Esophagus (tissue), 2 donors: ENCODE results near the gene GLMP. TPM values are rescaled to one million over a fixed set of nuclear protein-coding genes. Genes with fewer than 3 reads are reported as not detected.

ENCODE experiments used
- H3K27ac ChIP-seq, 2 donors: one replicate each; pipeline ENCODE4 v1.5.1; 2013; ENCODE audit warnings: low read depth in 2 of 2, mild to moderate bottlenecking in 2 of 2, inconsistent platforms in 1 of 2, low read length in 1 of 2, moderate library complexity in 1 of 2
- H3K27me3 ChIP-seq, 2 donors: one replicate each; pipeline ENCODE4 v1.6.1; 2013; ENCODE audit warnings: low read length in 2 of 2, control low read depth in 1 of 2, mild to moderate bottlenecking in 1 of 2; ENCODE audit not compliant: insufficient read depth in 2 of 2, control insufficient read depth in 1 of 2
- H3K36me3 ChIP-seq, 2 donors: one replicate each; pipeline ENCODE4 v1.6.1; 2013; ENCODE audit warnings: low read length in 1 of 2; ENCODE audit not compliant: control insufficient read depth in 2 of 2, insufficient read depth in 2 of 2
- H3K4me1 ChIP-seq, 2 donors: one replicate each; pipeline ENCODE4 v1.6.1; 2013; ENCODE audit warnings: low read length in 1 of 2; ENCODE audit not compliant: control insufficient read depth in 2 of 2, insufficient read depth in 2 of 2
- H3K4me3 ChIP-seq, 2 donors: one replicate each; pipeline ENCODE4 v1.5.1; 2013; ENCODE audit warnings: low read length in 2 of 2, mild to moderate bottlenecking in 2 of 2, low read depth in 1 of 2, moderate library complexity in 1 of 2
- H3K9me3 ChIP-seq, 2 donors: one replicate each; pipeline ENCODE4 v1.6.1; 2013; ENCODE audit warnings: mild to moderate bottlenecking in 2 of 2, low read depth in 1 of 2, low read length in 1 of 2, moderate library complexity in 1 of 2; ENCODE audit not compliant: control insufficient read depth in 2 of 2, insufficient read depth in 1 of 2
- WGBS, 2 donors: extraction: QIAGEN DNeasy Blood & Tissue Kit; methylation state at CpG; one replicate each; pipeline ENCODE4 v1.1.7; 2013; 5-methylcytosine and 5-hydroxymethylcytosine counted together
- polyA plus RNA-seq, 2 donors: library from polyadenylated mRNA; stranded (reverse); fragments of 200-250 nt; gene quantifications; one replicate each; pipeline ENCODE4 v1.2.3, GENCODE V29; 2013
- donor health status: healthy with polysubstance abuse.
- donor health status: Bipolar disorder and iron deficiency.

GLMP gene
- polyA plus RNA-seq, 2 donors, result 20.9 to 32.4 TPM

- peaks cover 5 to 29% of the 10 kb centered on the region in 2 donors for H3K4me1 ChIP-seq
- H3K9me3 ChIP-seq, result no peaks in the 10 kb centered on the region
- H3K4me3 ChIP-seq, result peak overlapping the region; percentile 34 to 45
- H3K36me3 ChIP-seq, result peaks cover 0 to 12% of the 10 kb centered on the region in 2 donors
- WGBS, 2 donors, result 24% methylated on average over 37 of the region's 37 CpGs
- H3K27ac ChIP-seq, result peak overlapping the region; percentile 61 to 89
- no peaks in the 10 kb centered on the region for H3K27me3 ChIP-seq
These were observed 4.0 kb downstream of the GLMP start for GRCh38 chr1:156291226-156292061.

GRCh38 chr1:156289857-156290256, 5.6 kb downstream of the GLMP start:
- Histone ChIP-seq H3K36me3 (peaks cover 0 to 24% of the 10 kb centered on the region in 2 donors), H3K4me1 (peaks cover 6 to 26% of the 10 kb centered on the region in 2 donors), H3K4me3 (no peak overlapping the region), H3K27me3 (no peaks in the 10 kb centered on the region), H3K27ac (no peak overlapping the region), H3K9me3 (no peaks in the 10 kb centered on the region)

- Histone ChIP-seq H3K36me3 (peaks cover 0 to 18% of the 10 kb centered on the region in 2 donors), H3K4me3 (peak overlapping the region; percentile 55 to 56), H3K27ac (peak overlapping the region; percentile 13 to 93), H3K27me3 (no peaks in the 10 kb centered on the region), H3K4me1 (peaks cover 3 to 7% of the 10 kb centered on the region in 2 donors), H3K9me3 (no peaks in the 10 kb centered on the region)
- WGBS, 2 donors, result 87 to 93% methylated on average over 8 of the region's 8 CpGs
These were observed 9.4 kb downstream of the GLMP start for GRCh38 chr1:156286061-156286460.

GRCh38 chr1:156285437-156285836, 10.0 kb downstream of the GLMP start:
- H3K27ac ChIP-seq, result peak overlapping the region; percentile 85 to 93
- no peaks in the 10 kb centered on the region for H3K9me3 ChIP-seq
- peaks cover 3 to 7% of the 10 kb centered on the region in 2 donors for H3K4me1 ChIP-seq
- H3K27me3 ChIP-seq, result no peaks in the 10 kb centered on the region
- peak overlapping the region; percentile 55 to 56 for H3K4me3 ChIP-seq
- H3K36me3 ChIP-seq, result peaks cover 0 to 19% of the 10 kb centered on the region in 2 donors
- WGBS, 2 donors, result 77 to 85% methylated on average over 19 to 21 of the region's 21 CpGs

GRCh38 chr1:156284757-156285156, 10.7 kb downstream of the GLMP start:
- Histone ChIP-seq H3K4me1 (peaks cover 3 to 7% of the 10 kb centered on the region in 2 donors), H3K36me3 (peaks cover 0 to 19% of the 10 kb centered on the region in 2 donors), H3K27ac (peak overlapping the region; percentile 85 to 93), H3K4me3 (peak overlapping the region; percentile 55 to 56), H3K27me3 (no peaks in the 10 kb centered on the region), H3K9me3 (no peaks in the 10 kb centered on the region)
- 37 to 61% methylated on average over 4 of the region's 4 CpGs for WGBS, 2 donors

- Histone ChIP-seq H3K36me3 (peaks cover 0 to 19% of the 10 kb centered on the region in 2 donors), H3K9me3 (no peaks in the 10 kb centered on the region), H3K27ac (peak within 1 kb of the TSS; percentile 97), H3K4me1 (peaks cover 3 to 7% of the 10 kb centered on the region in 2 donors), H3K27me3 (no peaks in the 10 kb centered on the region), H3K4me3 (peak within 1 kb of the TSS; percentile 56 to 87)
- WGBS, 2 donors, result 56 to 57% methylated on average over 7 of the region's 7 CpGs
These were observed 11.4 kb downstream of the GLMP start, which contains the start of gene TMEM79 for GRCh38 chr1:156284112-156284511. Gene TMEM79 (plus strand): TSS chr1:156284325. CDS start chr1:156285227, 902 bp downstream.

GRCh38 chr1:156283521-156283920, 12.0 kb downstream of the GLMP start:
- peak overlapping the region; percentile 97 for H3K27ac ChIP-seq
- H3K36me3 ChIP-seq, result peaks cover 0 to 20% of the 10 kb centered on the region in 2 donors
- 72% methylated on average over 1 of the region's 1 CpG for WGBS, 2 donors
- peaks cover 3 to 7% of the 10 kb centered on the region in 2 donors for H3K4me1 ChIP-seq
- no peaks in the 10 kb centered on the region for H3K9me3 ChIP-seq
- peak overlapping the region; percentile 56 to 87 for H3K4me3 ChIP-seq
- no peaks in the 10 kb centered on the region for H3K27me3 ChIP-seq

- H3K36me3 ChIP-seq, result peaks cover 0 to 24% of the 10 kb centered on the region in 2 donors
- no peaks in the 10 kb centered on the region for H3K27me3 ChIP-seq
- WGBS, 2 donors, result 0 to 1% methylated on average over 50 of the region's 50 CpGs
- H3K27ac ChIP-seq, result peak within 1 kb of the TSS; percentile 97
- peak within 1 kb of the TSS; percentile 54 to 87 for H3K4me3 ChIP-seq
- H3K9me3 ChIP-seq, result no peaks in the 10 kb centered on the region
- H3K4me1 ChIP-seq, result peaks cover 3 to 7% of the 10 kb centered on the region in 2 donors
These were observed 12.8 kb downstream of the GLMP start, which contains the start of gene SMG5 for GRCh38 chr1:156282479-156283222. Gene SMG5 (minus strand): TSS chr1:156282825. CDS start chr1:156282680, 145 bp downstream.

- WGBS, 2 donors, result 5 to 6% methylated on average over 22 of the region's 22 CpGs
- Histone ChIP-seq H3K4me3 (peak overlapping the region; percentile 54 to 87), H3K4me1 (peaks cover 3 to 7% of the 10 kb centered on the region in 2 donors), H3K36me3 (peaks cover 0 to 28% of the 10 kb centered on the region in 2 donors), H3K27ac (peak overlapping the region; percentile 97), H3K9me3 (no peaks in the 10 kb centered on the region), H3K27me3 (no peaks in the 10 kb centered on the region)
These were observed 13.6 kb downstream of the GLMP start for GRCh38 chr1:156281693-156282478.
